HEK293T (cell line): ENCODE data around the gene TAF1B.

ENCODE experiments used
- ARNT ChIP-seq: fragments of 450-650 bp; IDR thresholded peaks from 2 replicates; pipeline ENCODE4 v1.6.1; 2017; ENCODE audit warnings: mild to moderate bottlenecking
- BHLHE40 ChIP-seq: fragments of 450-650 bp; IDR thresholded peaks from 2 replicates; pipeline ENCODE4 v1.6.1; 2016; ENCODE audit warnings: mild to moderate bottlenecking, moderate library complexity, borderline replicate concordance
- FOXM1 ChIP-seq: fragments of 450-650 bp; IDR thresholded peaks from 2 replicates; pipeline ENCODE4 v1.6.1; 2017; ENCODE audit warnings: mild to moderate bottlenecking, borderline replicate concordance
- HDGF ChIP-seq: fragments of 450-650 bp; IDR thresholded peaks from 2 replicates; pipeline ENCODE4 v1.6.1; 2017; ENCODE audit warnings: antibody characterized with exemption, borderline replicate concordance
- L3MBTL2 ChIP-seq: fragments of 450-650 bp; conservative IDR thresholded peaks from 2 replicates; pipeline ENCODE4 v1.6.1; 2016; ENCODE audit warnings: mild to moderate bottlenecking
- SP1 ChIP-seq: fragments of 450-650 bp; IDR thresholded peaks from 2 replicates; pipeline ENCODE4 v1.6.1; 2017
- ZNF384 ChIP-seq: fragments of 450-650 bp; IDR thresholded peaks from 2 replicates; pipeline ENCODE4 v1.6.1; 2016
- TF ChIP-seq, protein P1 (sequence below): fragments of 450-650 bp; IDR thresholded peaks from 2 replicates; pipeline ENCODE4 v1.6.1; 2016

GRCh38 chr2:9982248-9982647 lies 139.0 kb downstream of the TAF1B start:
- TF ChIP-seq ZNF384 = no peak
- TF ChIP-seq, protein P1, sequence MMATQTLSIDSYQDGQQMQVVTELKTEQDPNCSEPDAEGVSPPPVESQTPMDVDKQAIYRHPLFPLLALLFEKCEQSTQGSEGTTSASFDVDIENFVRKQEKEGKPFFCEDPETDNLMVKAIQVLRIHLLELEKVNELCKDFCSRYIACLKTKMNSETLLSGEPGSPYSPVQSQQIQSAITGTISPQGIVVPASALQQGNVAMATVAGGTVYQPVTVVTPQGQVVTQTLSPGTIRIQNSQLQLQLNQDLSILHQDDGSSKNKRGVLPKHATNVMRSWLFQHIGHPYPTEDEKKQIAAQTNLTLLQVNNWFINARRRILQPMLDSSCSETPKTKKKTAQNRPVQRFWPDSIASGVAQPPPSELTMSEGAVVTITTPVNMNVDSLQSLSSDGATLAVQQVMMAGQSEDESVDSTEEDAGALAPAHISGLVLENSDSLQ = no peak
- TF ChIP-seq BHLHE40 = no peak
- TF ChIP-seq ARNT = no peak
- no peak for TF ChIP-seq FOXM1
- TF ChIP-seq SP1 = no peak
- TF ChIP-seq HDGF = no peak
- TF ChIP-seq L3MBTL2 = no peak
